ENCODE results near the gene AIF1L. TPM values are rescaled to one million over a fixed set of nuclear protein-coding genes. Genes with fewer than 3 reads are reported as not detected.

AIF1L gene
- total and polyA plus RNA-seq, 2 donors (not counting 1 experiment from before 2014, with no cell fraction given) = not detected

DNA sequence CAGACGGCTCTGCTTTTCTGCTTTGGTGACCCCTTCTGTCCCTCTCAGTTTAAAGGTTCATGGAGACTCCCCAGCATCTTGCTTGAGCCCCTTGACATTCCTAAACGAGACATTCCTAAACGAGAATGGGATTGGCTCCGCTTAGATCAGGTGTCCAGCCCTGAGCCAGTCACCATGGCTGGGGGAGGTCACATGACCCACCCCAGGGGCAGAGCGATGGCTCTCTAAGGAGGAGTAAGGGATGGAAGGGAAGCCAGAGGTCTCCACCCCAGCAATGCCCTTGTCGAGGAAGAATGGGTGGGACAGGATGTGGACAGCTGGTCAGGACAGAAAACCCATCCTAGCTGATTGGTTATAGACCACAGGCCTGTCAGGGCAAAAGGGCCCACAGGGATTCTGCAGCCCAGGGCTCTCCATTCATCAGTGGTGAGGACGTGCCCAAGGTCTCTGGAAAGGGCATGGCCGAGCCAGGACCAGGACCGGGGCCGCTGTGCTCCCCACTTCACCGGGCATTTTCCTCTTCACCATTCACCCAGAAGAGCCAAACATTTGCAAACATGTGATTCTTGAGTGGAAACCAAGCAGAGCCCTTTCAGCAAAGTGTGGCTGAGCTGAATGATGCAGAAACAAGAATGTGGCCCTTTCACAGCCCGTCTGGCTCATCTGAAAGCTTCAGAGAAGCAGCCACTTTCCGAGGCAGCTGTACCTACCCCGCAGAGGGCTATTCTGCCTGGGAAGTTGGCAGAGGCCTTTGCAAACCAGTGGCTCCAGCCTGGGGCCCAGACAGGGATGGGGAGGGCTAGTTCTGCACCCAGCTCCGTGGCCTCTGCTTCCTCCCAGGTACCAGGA, 19.8 kb upstream of the AIF1L start:
- TF ChIP-seq, protein P1, sequence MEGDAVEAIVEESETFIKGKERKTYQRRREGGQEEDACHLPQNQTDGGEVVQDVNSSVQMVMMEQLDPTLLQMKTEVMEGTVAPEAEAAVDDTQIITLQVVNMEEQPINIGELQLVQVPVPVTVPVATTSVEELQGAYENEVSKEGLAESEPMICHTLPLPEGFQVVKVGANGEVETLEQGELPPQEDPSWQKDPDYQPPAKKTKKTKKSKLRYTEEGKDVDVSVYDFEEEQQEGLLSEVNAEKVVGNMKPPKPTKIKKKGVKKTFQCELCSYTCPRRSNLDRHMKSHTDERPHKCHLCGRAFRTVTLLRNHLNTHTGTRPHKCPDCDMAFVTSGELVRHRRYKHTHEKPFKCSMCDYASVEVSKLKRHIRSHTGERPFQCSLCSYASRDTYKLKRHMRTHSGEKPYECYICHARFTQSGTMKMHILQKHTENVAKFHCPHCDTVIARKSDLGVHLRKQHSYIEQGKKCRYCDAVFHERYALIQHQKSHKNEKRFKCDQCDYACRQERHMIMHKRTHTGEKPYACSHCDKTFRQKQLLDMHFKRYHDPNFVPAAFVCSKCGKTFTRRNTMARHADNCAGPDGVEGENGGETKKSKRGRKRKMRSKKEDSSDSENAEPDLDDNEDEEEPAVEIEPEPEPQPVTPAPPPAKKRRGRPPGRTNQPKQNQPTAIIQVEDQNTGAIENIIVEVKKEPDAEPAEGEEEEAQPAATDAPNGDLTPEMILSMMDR (IDR thresholded peaks at IDR 0.05) = no peak
- TF ChIP-seq EZH2 (IDR thresholded peaks at IDR 0.05; ENCODE audit: borderline replicate concordance, insufficient read depth, low read depth, low read length, poor library complexity, severe bottlenecking) = no peak
- H3K9me3 Mint-ChIP-seq (ENCODE audit: insufficient read depth) = no peaks in the 10 kb centered on the region
- no peak overlapping the region for H3K4me3 ChIP-seq (ENCODE audit: control extremely low read depth in 1 of 5, extremely low read depth in 1 of 5, insufficient read depth in 1 of 5, low read depth in 2 of 5, low read length in 4 of 5)
- no peaks in the 10 kb centered on the region for H3K36me3 ChIP-seq (replicated peaks in 1 of 2; ENCODE audit: control extremely low read depth in 1 of 2, control insufficient read depth in 1 of 2, extremely low read depth in 1 of 2, insufficient read depth in 2 of 2, low read length in 1 of 2)
- H3K79me2 ChIP-seq (ENCODE audit: control insufficient read depth, insufficient read depth, low read length) = no peaks in the 10 kb centered on the region
- no peak overlapping the region for H2AFZ ChIP-seq (ENCODE audit: insufficient read depth, low read depth, low read length, poor library complexity, severe bottlenecking)
- intact Hi-C loops (cut with micrococcal nuclease) = no loop called here
- H3K27me3 Mint-ChIP-seq = no peaks in the 10 kb centered on the region
- 92% methylated on average over 12 of the region's 15 CpGs for WGBS (ENCODE audit: insufficient coverage)
- no peak for ATAC-seq (ENCODE audit: low read depth)
- DNase-seq = no peak
- ChIA-PET CTCF (no interaction called here), POLR2A (no interaction called here)
- no peak overlapping the region for H3K27ac Mint-ChIP-seq
- no peak overlapping the region for H3K9ac ChIP-seq (ENCODE audit: low read length)
- H3K4me3 Mint-ChIP-seq = no peak overlapping the region
- no peaks in the 10 kb centered on the region for H3K4me1 Mint-ChIP-seq
- H4K20me1 ChIP-seq (ENCODE audit: control insufficient read depth, insufficient read depth, low read length, poor library complexity, severe bottlenecking) = no peaks in the 10 kb centered on the region
- H3K4me2 ChIP-seq (replicated peaks; ENCODE audit: low read depth, low read length, poor library complexity, severe bottlenecking) = no peak overlapping the region
- H3K27ac ChIP-seq (ENCODE audit: low read length in 2 of 2) = no peak overlapping the region
- no peaks in the 10 kb centered on the region for H3K27me3 ChIP-seq (replicated peaks in 1 of 4; ENCODE audit: control extremely low read depth in 1 of 4, control insufficient read depth in 3 of 4, insufficient read depth in 4 of 4, low read length in 3 of 4)
- no peaks in the 10 kb centered on the region for H3K9me3 ChIP-seq (ENCODE audit: control extremely low read depth in 1 of 3, control insufficient read depth in 2 of 3, insufficient read depth in 1 of 3, low read length in 2 of 3)
- H3K4me1 ChIP-seq (ENCODE audit: control insufficient read depth in 2 of 2, insufficient read depth in 2 of 2, low read length in 2 of 2) = no peaks in the 10 kb centered on the region
